RWPE2 (cell line): ENCODE measurements around the gene CISD3.

Source experiments
- ATAC-seq: fragments of 200-7000 bp; cut with Tn5 transposase; 3 replicates; pipeline ENCODE4 v1.9.1; 2021; ENCODE audit warnings: low read depth
- DNase-seq: peaks from one replicate; pipeline ENCODE4 v3.0.0-alpha.2; 2020; ENCODE audit warnings: low spot score
- H3K27ac ChIP-seq: fragments of 450-650 bp; 2 replicates; pipeline ENCODE4 v1.5.1; 2017; ENCODE audit warnings: mild to moderate bottlenecking; ENCODE audit not compliant: poor library complexity, severe bottlenecking
- H3K27me3 ChIP-seq: fragments of 250-450 bp; sonication (Bioruptor Pico); 2 replicates; pipeline ENCODE4 v1.5.1; 2021; ENCODE audit warnings: mild to moderate bottlenecking, moderate library complexity; ENCODE audit not compliant: insufficient read depth, poor library complexity, severe bottlenecking
- H3K36me3 ChIP-seq: fragments of 250-450 bp; sonication (Bioruptor Pico); 2 replicates; pipeline ENCODE4 v1.5.1; 2020; ENCODE audit warnings: low read depth, mild to moderate bottlenecking, moderate library complexity
- H3K4me1 ChIP-seq: fragments of 250-450 bp; sonication (Bioruptor Pico); 2 replicates; pipeline ENCODE4 v1.5.1; 2021; ENCODE audit warnings: mild to moderate bottlenecking, moderate library complexity; ENCODE audit not compliant: insufficient read depth, poor library complexity, severe bottlenecking
- H3K4me3 ChIP-seq: fragments of 250-450 bp; sonication (Bioruptor Pico); 2 replicates; pipeline ENCODE4 v1.5.1; 2021; ENCODE audit warnings: mild to moderate bottlenecking, moderate library complexity; ENCODE audit not compliant: severe bottlenecking
- H3K9me3 ChIP-seq: fragments of 250-450 bp; sonication (Bioruptor Pico); 2 replicates; pipeline ENCODE4 v1.5.1; 2021; ENCODE audit warnings: mild to moderate bottlenecking, moderate library complexity; ENCODE audit not compliant: severe bottlenecking
- TF ChIP-seq, protein P1 (sequence below): fragments of 450-650 bp; IDR thresholded peaks from one replicate; pipeline ENCODE4 v1.5.1; 2017; ENCODE audit warnings: mild to moderate bottlenecking, moderate library complexity; ENCODE audit not compliant: poor library complexity, severe bottlenecking

Gene CISD3

DNA sequence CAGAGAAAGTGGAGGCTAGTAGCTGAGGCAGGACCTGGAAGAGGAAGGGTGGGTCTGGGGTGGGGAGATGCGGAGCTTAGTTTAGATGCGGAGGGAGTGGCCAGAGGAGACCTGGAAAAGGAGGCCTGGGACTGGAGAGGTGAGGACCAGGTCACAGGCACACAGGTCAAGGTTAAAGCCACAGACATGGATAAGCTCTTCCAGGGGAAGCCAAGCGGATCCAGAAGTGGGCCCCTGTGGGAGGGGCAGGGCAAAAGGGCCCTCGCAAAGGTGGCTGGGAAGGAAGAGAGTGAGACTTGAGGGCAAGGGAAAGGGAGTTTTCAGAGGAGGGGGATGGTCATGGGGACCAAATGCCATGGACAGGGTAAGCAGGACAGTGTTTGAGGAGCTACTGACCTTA is 39.0 kb upstream of the CISD3 start:
- DNase-seq, result no peak
- no peak for ATAC-seq

GRCh38 chr17:38693700-38694329 is 36.3 kb upstream of the CISD3 start:
- H3K4me1 ChIP-seq, result no peaks in the 10 kb centered on the region
- TF ChIP-seq, protein P1, sequence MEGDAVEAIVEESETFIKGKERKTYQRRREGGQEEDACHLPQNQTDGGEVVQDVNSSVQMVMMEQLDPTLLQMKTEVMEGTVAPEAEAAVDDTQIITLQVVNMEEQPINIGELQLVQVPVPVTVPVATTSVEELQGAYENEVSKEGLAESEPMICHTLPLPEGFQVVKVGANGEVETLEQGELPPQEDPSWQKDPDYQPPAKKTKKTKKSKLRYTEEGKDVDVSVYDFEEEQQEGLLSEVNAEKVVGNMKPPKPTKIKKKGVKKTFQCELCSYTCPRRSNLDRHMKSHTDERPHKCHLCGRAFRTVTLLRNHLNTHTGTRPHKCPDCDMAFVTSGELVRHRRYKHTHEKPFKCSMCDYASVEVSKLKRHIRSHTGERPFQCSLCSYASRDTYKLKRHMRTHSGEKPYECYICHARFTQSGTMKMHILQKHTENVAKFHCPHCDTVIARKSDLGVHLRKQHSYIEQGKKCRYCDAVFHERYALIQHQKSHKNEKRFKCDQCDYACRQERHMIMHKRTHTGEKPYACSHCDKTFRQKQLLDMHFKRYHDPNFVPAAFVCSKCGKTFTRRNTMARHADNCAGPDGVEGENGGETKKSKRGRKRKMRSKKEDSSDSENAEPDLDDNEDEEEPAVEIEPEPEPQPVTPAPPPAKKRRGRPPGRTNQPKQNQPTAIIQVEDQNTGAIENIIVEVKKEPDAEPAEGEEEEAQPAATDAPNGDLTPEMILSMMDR, result no peak
- H3K27ac ChIP-seq, result no peak overlapping the region
- H3K4me3 ChIP-seq, result no peak overlapping the region
- no peak for DNase-seq
- no peaks in the 10 kb centered on the region for H3K27me3 ChIP-seq
- ATAC-seq, result no peak; the same call in 2 of the 3 replicates
- H3K36me3 ChIP-seq, result no peaks in the 10 kb centered on the region
- H3K9me3 ChIP-seq, result no peaks in the 10 kb centered on the region

More for the DNA sequence above, 39.0 kb upstream of the CISD3 start:
- H3K36me3 ChIP-seq, result no peaks in the 10 kb centered on the region
- H3K9me3 ChIP-seq, result no peaks in the 10 kb centered on the region
- H3K27ac ChIP-seq, result no peak overlapping the region
- no peaks in the 10 kb centered on the region for H3K27me3 ChIP-seq
- H3K4me1 ChIP-seq, result no peaks in the 10 kb centered on the region
- no peak overlapping the region for H3K4me3 ChIP-seq
- TF ChIP-seq, protein P1, result no peak

DNA sequence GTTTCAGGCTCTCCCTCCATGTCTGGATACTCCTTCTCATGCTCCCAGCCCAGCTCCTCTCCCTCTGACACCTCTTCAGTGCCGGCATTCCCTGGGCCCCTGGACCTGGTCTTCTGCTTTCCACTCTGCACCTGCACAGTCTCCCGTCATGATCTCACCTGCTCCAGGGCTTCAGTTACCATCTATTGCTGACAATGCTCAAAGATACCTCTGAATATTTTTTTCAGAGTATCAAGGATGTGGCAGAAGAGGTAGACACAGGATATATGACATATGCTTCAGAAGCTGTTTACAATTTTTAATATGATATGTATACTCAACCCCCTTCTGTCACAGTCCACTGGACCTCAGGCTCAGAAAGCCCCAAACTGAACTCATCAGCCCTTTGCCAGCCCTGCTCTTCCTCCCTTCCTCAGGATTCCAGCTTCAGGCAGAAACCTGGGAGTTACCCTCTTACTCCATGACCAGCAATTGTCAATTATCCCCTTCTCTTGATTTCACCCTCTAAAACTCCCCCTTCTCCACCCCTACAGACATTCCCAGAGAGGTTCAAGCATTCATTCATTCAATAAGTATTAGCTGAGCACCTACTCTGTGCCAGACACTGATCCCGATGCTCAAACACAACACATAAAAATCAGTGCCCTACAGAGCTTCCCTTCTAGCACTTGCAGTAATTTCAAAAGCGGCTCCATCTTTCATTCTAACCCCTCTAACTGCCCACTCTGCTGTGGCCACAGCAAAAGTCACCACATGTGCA is 32.9 kb upstream of the CISD3 start:
- TF ChIP-seq, protein P1, result no peak

DNA sequence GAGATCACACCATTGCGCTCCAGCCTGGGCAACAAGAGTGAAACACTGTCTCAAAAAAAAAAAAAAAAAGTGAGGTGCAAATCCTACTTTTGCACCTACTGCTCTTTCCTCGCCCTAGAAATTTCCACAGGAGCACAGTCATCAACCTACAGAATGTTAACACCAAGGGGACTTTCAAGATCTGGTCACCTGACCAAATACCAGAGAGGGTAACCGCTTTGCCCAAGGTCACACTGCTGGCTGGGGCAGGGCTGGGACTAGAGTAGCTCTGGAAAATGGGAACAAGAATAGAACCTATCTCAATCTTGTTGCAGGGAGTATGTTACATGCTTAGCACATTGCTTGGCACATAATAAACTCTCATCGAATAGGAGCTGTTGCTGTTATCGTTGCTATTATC is 31.4 kb upstream of the CISD3 start:
- H3K27me3 ChIP-seq, result no peaks in the 10 kb centered on the region
- no peaks in the 10 kb centered on the region for H3K4me1 ChIP-seq
- no peaks in the 10 kb centered on the region for H3K36me3 ChIP-seq
- no peaks in the 10 kb centered on the region for H3K9me3 ChIP-seq
- DNase-seq, result no peak
- TF ChIP-seq, protein P1, result no peak
- H3K27ac ChIP-seq, result no peak overlapping the region
- H3K4me3 ChIP-seq, result no peak overlapping the region
- ATAC-seq, result no peak

More for the DNA sequence above, 32.9 kb upstream of the CISD3 start:
- Histone ChIP-seq H3K9me3 (no peaks in the 10 kb centered on the region), H3K36me3 (no peaks in the 10 kb centered on the region), H3K4me3 (no peak overlapping the region), H3K4me1 (no peaks in the 10 kb centered on the region), H3K27ac (no peak overlapping the region), H3K27me3 (no peaks in the 10 kb centered on the region)
- DNase-seq (no peak), ATAC-seq (no peak; the same call in 2 of the 3 replicates)
